ENCODE data around the gene GPC5. TPM values are rescaled to one million over a fixed set of nuclear protein-coding genes. Genes with fewer than 3 reads are reported as not detected.
A peak's percentile ranks its signal among the peaks of the same experiment; 100 is the strongest.
"Not testable (repeated sequence)": the region's sequence is repeated elsewhere in the genome, so short reads cannot be mapped to it uniquely, and the experiment has no call there.

Gene GPC5
- total and polyA plus RNA-seq, 9 of the 15 experiments (the other 6 are each of a cell fraction or from before 2014, with no cell fraction given) = 0.18 to 0.27 TPM; not detected in 7

DNA sequence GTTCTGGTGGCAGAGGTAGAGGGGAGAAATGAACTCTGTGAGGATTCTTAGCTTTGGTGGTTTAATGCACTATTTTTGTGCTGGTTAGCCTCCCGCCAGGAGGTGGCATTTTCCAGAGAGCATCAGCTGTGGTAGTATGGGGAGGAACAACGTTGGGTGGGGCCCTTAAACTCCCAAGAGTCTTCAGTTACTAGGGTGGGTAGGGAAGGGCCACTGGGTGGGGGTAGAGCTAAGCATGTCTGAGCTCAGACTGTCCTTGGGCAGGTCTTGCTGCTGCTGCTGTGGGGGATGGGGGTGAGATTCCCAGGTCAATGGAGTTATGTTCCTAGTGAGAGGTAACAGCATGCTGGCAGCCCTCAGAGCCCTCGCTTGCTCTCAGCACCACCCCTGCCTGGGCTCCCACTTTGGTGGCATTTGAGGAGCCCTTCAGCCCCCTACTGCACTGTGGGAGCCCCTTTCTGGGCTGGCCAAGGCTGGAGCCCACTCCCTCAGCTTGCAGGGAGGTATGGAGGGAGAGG is 897.8 kb downstream of the GPC5 start (continued):
- TF ChIP-seq, protein P1, sequence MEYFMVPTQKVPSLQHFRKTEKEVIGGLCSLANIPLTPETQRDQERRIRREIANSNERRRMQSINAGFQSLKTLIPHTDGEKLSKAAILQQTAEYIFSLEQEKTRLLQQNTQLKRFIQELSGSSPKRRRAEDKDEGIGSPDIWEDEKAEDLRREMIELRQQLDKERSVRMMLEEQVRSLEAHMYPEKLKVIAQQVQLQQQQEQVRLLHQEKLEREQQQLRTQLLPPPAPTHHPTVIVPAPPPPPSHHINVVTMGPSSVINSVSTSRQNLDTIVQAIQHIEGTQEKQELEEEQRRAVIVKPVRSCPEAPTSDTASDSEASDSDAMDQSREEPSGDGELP (CRISPR knock-in tag; IDR thresholded peaks at IDR 0.05; ENCODE audit: borderline replicate concordance) = 0 out of 2 replicates have a peak, but pooled peaks have one; percentile 33
- TF ChIP-seq ERF (CRISPR knock-in tag; IDR thresholded peaks at IDR 0.05) = 0 out of 2 replicates have a peak, but pooled peaks have one; percentile 19
- peak; percentile 15 to 38; a peak in 3 of 4 replicates for TF ChIP-seq RAD21 (CRISPR knock-in tag; conservative IDR thresholded peaks at IDR 0.05 in 1 of 2, IDR thresholded peaks at IDR 0.05 in 1 of 2)
- 0 out of 2 replicates have a peak, but pooled peaks have one; percentile 34 for TF ChIP-seq PREB (CRISPR knock-in tag; IDR thresholded peaks at IDR 0.05)
- 0 out of 2 replicates have a peak, but pooled peaks have one; percentile 20 for TF ChIP-seq SMAD4 (CRISPR knock-in tag; conservative IDR thresholded peaks at IDR 0.05)
- not testable (repeated sequence) for TF ChIP-seq MYNN (IDR thresholded peaks at IDR 0.05)
- TF ChIP-seq MYNN (CRISPR knock-in tag; IDR thresholded peaks at IDR 0.05) = 0 out of 2 replicates have a peak, but pooled peaks have one; percentile 10
